Psoas muscle (tissue), 8 donors: ENCODE data around the gene DHRS7B. TPM values are rescaled to one million over a fixed set of nuclear protein-coding genes. Genes with fewer than 3 reads are reported as not detected.

ENCODE experiments used
- ATAC-seq, 4 donors: fragments of 200-7000 bp; cut with Tn5 transposase; one replicate each; pipeline ENCODE4 v1.9.1; 2020; ENCODE audit warnings: moderate library complexity in 3 of 4, mild to moderate bottlenecking in 2 of 4
- DNase-seq, 2 donors: peaks; one replicate each; pipeline ENCODE4 v3.0.0-alpha.2; 2020
- H3K27ac ChIP-seq: fragments of 200-600 bp; one replicate; pipeline ENCODE4 v1.8.0; 2022
- H3K27me3 ChIP-seq, 3 donors: fragments of 200-600 bp in 1 of 3; one replicate each; pipeline versions ENCODE4 v1.6.1 to v1.8.0; 2013 to 2022; ENCODE audit warnings: low read length in 2 of 3, mild to moderate bottlenecking in 2 of 3, moderate library complexity in 1 of 3; ENCODE audit not compliant: insufficient read depth in 3 of 3
- H3K36me3 ChIP-seq, 2 donors: fragments of 200-600 bp in 1 of 2; one replicate each; pipeline versions ENCODE4 v1.6.1 to v1.8.0; 2013 to 2022; ENCODE audit warnings: low read depth in 1 of 2, mild to moderate bottlenecking in 1 of 2, moderate library complexity in 1 of 2; ENCODE audit not compliant: insufficient read depth in 1 of 2
- H3K4me1 ChIP-seq: fragments of 200-600 bp; one replicate; pipeline ENCODE4 v1.8.0; 2022
- H3K4me3 ChIP-seq: fragments of 200-600 bp; one replicate; pipeline ENCODE4 v1.8.0; 2022; ENCODE audit warnings: mild to moderate bottlenecking
- H3K9me3 ChIP-seq: fragments of 200-600 bp; one replicate; pipeline ENCODE4 v1.8.0; 2022
- WGBS, 3 donors: extraction: QIAGEN DNeasy Blood & Tissue Kit; methylation state at CpG; one replicate each; pipeline versions ENCODE4 v1.1.6 to v1.1.7; 2013; 5-methylcytosine and 5-hydroxymethylcytosine counted together
- intact Hi-C, 2 donors: fragments of 100-400 bp; cut with DNase I; formaldehyde crosslinking; loops; one replicate each; pipeline versions ENCODE4 v1.11.0 to v1.14.2; 2022
- polyA plus RNA-seq, 3 donors: library from polyadenylated mRNA; stranded (reverse); fragments of 200-250 nt; gene quantifications; one replicate each; pipeline ENCODE4 v1.2.3, GENCODE V29; 2013
- total RNA-seq, 4 donors: library from RNA; stranded (reverse); fragmentation: NEBNext Ultra II Directional in 2 of 4; extraction: Animal tissue kit (Norgen Biotek cat#: 25700) in 2 of 4; gene quantifications; one replicate each; pipeline versions ENCODE4 v1.2.1 to v1.2.4, GENCODE V29; 2021 to 2023
- TF ChIP-seq, protein P1 (sequence below): fragments of 200-600 bp; IDR thresholded peaks from one replicate; pipeline ENCODE4 v1.8.0; 2022; ENCODE audit warnings: antibody characterized with exemption
- donor health status: healthy with polysubstance abuse.
- donor health status: DM: no; HTN: no; CAD: no; lungs with moderate emphysema.
- donor health status: Bipolar disorder and iron deficiency.
- donor health status: healthy.
- donor health status: DM: yes; HTN: yes; CAD: no.
- donor health status: DM: no; HTN: no; CAD: no.
- donor health status: DM: no; HTN: no; CAD: no.
- donor health status: DM: yes; HTN: yes; CAD: no.

The DHRS7B gene
- total and polyA plus RNA-seq, 7 donors: 15.7 to 50.1 (median 31.9) TPM

DNA sequence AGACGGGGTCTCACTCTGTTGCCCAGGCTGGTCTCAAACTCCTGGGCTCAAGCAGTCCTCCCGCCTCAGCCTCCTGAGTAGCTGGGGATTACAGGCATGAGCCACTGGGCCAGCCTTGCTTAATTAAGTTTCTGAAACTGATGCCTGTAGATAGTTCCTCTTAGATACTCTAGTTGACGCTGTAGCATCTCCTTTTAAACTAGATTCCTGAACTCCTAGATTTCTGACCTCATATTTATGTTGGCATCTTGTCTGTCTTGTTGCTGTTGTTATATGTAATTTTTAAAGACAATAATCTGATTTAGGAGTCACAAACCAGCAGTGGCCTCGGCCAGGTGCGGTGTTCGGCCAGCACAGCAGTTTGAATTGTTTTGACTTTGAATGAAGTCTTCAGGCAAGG, 37.5 kb downstream of the DHRS7B start:
- WGBS, 3 donors: 84 to 92% (median 89%) methylated on average over 6 of the region's 6 CpGs
- Histone ChIP-seq H3K9me3 (no peaks in the 10 kb centered on the region), H3K27me3 (no peaks in the 10 kb centered on the region), H3K4me3 (no peak overlapping the region), H3K4me1 (peaks cover 73% of the 10 kb centered on the region), H3K27ac (peak overlapping the region; percentile 96), H3K36me3 (no peaks in the 10 kb centered on the region)
- intact Hi-C loops: loop anchor here (5.0 to 10.0 kb wide), 2 partner anchors 37 to 121 kb away; partner anchors contain the start of genes MAP2K3 (in 2 of the 2) and DHRS7B (in 1 of the 2)
- peak in 1 of 4 donors; percentile 25 for ATAC-seq
- no peak for DNase-seq
- TF ChIP-seq, protein P1, sequence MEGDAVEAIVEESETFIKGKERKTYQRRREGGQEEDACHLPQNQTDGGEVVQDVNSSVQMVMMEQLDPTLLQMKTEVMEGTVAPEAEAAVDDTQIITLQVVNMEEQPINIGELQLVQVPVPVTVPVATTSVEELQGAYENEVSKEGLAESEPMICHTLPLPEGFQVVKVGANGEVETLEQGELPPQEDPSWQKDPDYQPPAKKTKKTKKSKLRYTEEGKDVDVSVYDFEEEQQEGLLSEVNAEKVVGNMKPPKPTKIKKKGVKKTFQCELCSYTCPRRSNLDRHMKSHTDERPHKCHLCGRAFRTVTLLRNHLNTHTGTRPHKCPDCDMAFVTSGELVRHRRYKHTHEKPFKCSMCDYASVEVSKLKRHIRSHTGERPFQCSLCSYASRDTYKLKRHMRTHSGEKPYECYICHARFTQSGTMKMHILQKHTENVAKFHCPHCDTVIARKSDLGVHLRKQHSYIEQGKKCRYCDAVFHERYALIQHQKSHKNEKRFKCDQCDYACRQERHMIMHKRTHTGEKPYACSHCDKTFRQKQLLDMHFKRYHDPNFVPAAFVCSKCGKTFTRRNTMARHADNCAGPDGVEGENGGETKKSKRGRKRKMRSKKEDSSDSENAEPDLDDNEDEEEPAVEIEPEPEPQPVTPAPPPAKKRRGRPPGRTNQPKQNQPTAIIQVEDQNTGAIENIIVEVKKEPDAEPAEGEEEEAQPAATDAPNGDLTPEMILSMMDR: peak; percentile 25

DNA sequence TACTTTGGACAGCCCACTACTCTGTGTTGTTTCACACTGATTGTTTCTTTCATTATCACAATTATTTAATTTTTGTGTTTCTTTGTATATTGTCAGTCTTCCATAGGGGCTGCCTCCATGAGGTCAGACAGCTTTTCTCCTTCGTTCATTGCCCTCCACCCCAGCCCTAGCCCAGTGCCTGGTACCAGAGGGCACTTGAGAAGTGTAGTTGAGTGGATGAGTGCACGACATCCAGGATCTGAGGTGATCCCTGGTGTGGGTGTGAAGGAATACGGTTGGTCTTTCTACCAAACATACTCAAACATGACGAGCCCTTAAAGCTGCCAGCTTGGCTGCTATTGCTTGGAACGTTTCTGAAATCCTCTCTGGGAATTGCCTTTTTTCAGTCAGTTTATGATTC, 37.9 kb downstream of the DHRS7B start:
- intact Hi-C loops: loop anchor here (5.0 to 10.0 kb wide), 2 partner anchors 37 to 120 kb away; partner anchors contain the start of genes MAP2K3 (in 2 of the 2) and DHRS7B (in 1 of the 2)
- WGBS, 3 donors: 47 to 60% (median 48%) methylated on average over 5 of the region's 5 CpGs
- no peaks in the 10 kb centered on the region for H3K27me3 ChIP-seq
- H3K27ac ChIP-seq: peak overlapping the region; percentile 96
- ATAC-seq (no peak), DNase-seq (no peak)
- H3K36me3 ChIP-seq: no peaks in the 10 kb centered on the region
- no peaks in the 10 kb centered on the region for H3K9me3 ChIP-seq
- H3K4me1 ChIP-seq: peaks cover 77% of the 10 kb centered on the region
- TF ChIP-seq, protein P1: no peak
- H3K4me3 ChIP-seq: no peak overlapping the region

DNA sequence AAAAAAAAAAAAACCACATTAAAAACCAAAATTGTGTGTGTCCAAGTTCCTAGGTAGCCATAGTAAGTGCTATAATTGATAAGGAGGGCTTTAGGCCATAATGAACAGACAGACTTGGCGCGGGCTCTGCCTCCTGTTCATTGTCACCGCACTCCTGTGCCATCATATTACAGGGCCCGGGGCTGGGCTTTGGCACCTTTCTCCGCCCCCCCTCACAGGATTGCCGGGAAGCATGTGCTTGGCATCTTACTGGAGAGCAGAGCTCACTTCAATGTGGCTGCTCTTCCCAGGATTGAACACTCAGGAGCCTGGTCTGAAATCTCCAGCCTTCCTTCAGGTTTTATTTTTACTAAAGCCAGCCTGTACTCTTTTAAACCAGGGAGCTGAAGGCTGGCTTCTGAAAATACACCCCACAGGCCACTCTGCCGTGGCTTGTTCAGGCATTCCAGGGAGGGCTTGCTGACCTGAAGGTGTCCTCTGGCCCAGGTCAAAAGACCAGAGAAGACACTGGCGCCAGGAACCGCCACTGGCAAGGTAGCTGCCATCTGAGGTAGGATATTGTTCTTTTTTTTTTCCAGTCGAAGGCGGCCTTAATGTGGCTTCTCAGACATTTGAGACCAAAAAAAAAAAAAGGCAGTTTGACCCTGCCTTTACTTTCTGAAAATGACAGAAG, 39.3 kb downstream of the DHRS7B start:
- Histone ChIP-seq H3K4me3 (peak overlapping the region; percentile 54), H3K27me3 (no peaks in the 10 kb centered on the region), H3K4me1 (peaks cover 81% of the 10 kb centered on the region), H3K36me3 (no peaks in the 10 kb centered on the region), H3K9me3 (no peaks in the 10 kb centered on the region), H3K27ac (peak overlapping the region; percentile 96)
- WGBS, 3 donors: 29 to 40% (median 29%) methylated on average over 11 of the region's 11 CpGs
- TF ChIP-seq, protein P1: no peak
- ATAC-seq (peak; percentile 66 to 70 (median 69)), DNase-seq (peak; percentile 70 to 86)
- intact Hi-C loops: loop anchor here (10.0 kb wide), 1 partner anchor 119 kb away; the partner anchor contains the start of gene MAP2K3 (in 2 of the 2)

DNA sequence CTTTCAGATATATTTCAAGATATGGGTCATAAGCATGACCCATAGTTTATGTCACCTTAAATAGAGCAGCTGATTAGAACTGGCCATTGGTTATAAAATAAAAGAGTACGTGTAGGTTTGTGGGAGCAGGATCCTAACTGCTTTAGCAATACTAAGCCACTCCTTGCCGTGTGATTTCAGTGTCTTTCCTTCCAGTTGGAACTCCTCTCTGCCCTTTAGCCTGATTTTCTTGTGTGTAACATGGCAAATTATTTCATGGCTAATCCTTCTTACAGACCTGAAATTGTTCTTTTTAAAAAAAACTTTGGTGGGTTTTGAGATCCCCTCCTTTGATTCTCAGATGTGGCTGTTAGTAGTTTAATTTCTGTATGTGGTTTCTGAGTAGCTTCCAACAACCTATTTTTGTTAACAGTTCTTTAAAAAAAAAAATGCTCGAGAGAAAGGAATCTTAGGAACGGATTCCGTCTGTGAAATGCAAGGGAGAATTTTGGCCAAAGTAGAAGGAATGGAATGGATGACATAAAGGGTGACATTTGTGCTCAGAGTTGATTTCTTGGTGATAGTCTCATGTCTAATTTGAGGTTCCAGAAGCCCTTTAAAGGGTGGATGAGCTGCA, 39.9 kb downstream of the DHRS7B start:
- H3K4me3 ChIP-seq: peak overlapping the region; percentile 54
- H3K27me3 ChIP-seq: no peaks in the 10 kb centered on the region
- DNase-seq (no peak), ATAC-seq (peak; percentile 35 to 69 (median 50))
- H3K4me1 ChIP-seq: peaks cover 79% of the 10 kb centered on the region
- no peaks in the 10 kb centered on the region for H3K9me3 ChIP-seq
- TF ChIP-seq, protein P1: no peak
- intact Hi-C loops: loop anchor here (10.0 kb wide), 1 partner anchor 118 kb away; the partner anchor contains the start of gene MAP2K3 (in 2 of the 2)
- H3K27ac ChIP-seq: peak overlapping the region; percentile 96
- WGBS, 3 donors: 16 to 22% (median 20%) methylated on average over 5 of the region's 5 CpGs
- H3K36me3 ChIP-seq: no peaks in the 10 kb centered on the region
